Gastrocnemius medialis (tissue), 4 donors: Measurements from ENCODE around the gene RAD51B. TPM values are rescaled to one million over a fixed set of nuclear protein-coding genes. Genes with fewer than 3 reads are reported as not detected.

Experiments
- ATAC-seq, 2 donors: fragments of 150-250 bp; one replicate each; pipeline ENCODE4 v1.9.1; 2016
- DNase-seq, 2 donors: peaks; one replicate each; pipeline ENCODE4 v3.0.0-alpha.2; 2019
- H3K27ac ChIP-seq, 4 donors: fragments of 200-600 bp; sonication (generic); 1 replicate in 1 of 4; 2 replicates in 3 of 4; pipeline ENCODE4 v1.5.1; 2016 to 2018; ENCODE audit warnings: mild to moderate bottlenecking in 2 of 4, moderate library complexity in 1 of 4
- H3K27me3 ChIP-seq, 3 donors: fragments of 200-600 bp; sonication (generic) in 2 of 3; 1 replicate in 1 of 3; 2 replicates in 2 of 3; pipeline versions ENCODE4 v1.5.1 to v1.6.0; 2016 to 2019; ENCODE audit warnings: mild to moderate bottlenecking in 1 of 3, moderate library complexity in 1 of 3
- H3K36me3 ChIP-seq, 2 donors: fragments of 200-600 bp; sonication (generic) in 1 of 2; one replicate each; pipeline ENCODE4 v1.5.1; 2017 to 2018
- H3K4me1 ChIP-seq, 2 donors: fragments of 200-600 bp; sonication (generic) in 1 of 2; one replicate each; pipeline ENCODE4 v1.5.1; 2016 to 2017; ENCODE audit warnings: mild to moderate bottlenecking in 2 of 2
- H3K4me3 ChIP-seq, 4 donors: fragments of 200-600 bp; sonication (generic) in 3 of 4; 1 replicate in 1 of 4; 2 replicates in 3 of 4; pipeline ENCODE4 v1.5.1; 2016 to 2019; ENCODE audit warnings: mild to moderate bottlenecking in 2 of 4
- H3K9me3 ChIP-seq, 3 donors: fragments of 200-600 bp; sonication (generic) in 2 of 3; 1 replicate in 1 of 3; 2 replicates in 2 of 3; pipeline ENCODE4 v1.5.1; 2016 to 2019
- CTCF ChIP-seq, 5 experiments: fragments of 450-650 bp in 3 of 5; fragments of 200-600 bp in 2 of 5; sonication (generic) in 2 of 5; IDR thresholded peaks in 4 of 5; conservative IDR thresholded peaks in 1 of 5; 1 replicate in 4 of 5; 2 replicates in 1 of 5; pipeline ENCODE4 v1.5.1; 2016 to 2019; ENCODE audit warnings: antibody characterized with exemption in 5 of 5, mild to moderate bottlenecking in 3 of 5, moderate library complexity in 3 of 5
- POLR2A ChIP-seq, 2 donors: fragments of 450-650 bp; IDR thresholded peaks; one replicate each; pipeline ENCODE4 v1.6.1; 2017; ENCODE audit warnings: antibody characterized with exemption in 2 of 2, mild to moderate bottlenecking in 2 of 2, moderate library complexity in 2 of 2
- in situ Hi-C, 4 donors: fragments of 200-750 bp; cut with MboI; loops; one replicate each; pipeline versions ENCODE4 v1.15.0 to v1.8.0; 2017; ENCODE audit warnings: low sequenced_read_pairs in 4 of 4
- intact Hi-C: fragments of 100-400 bp; cut with DNase I; formaldehyde crosslinking; loops from one replicate; pipeline ENCODE4 v1.15.1; 2023; ENCODE audit warnings: low total_unique reads
- total RNA-seq, 4 donors: library from RNA; depleted of rRNA; stranded (reverse); fragments of >200 nt; gene quantifications; one replicate each; pipeline versions ENCODE4 v1.1.0 to v1.2.3, GENCODE V29; 2016

RAD51B gene
- total RNA-seq, 4 donors from 2014 or later: 1.6 to 3.3 (median 2.4) TPM

- TF ChIP-seq POLR2A (IDR thresholded peaks at IDR 0.05) (no peak), CTCF (IDR thresholded peaks at IDR 0.05 in 4 of 5, conservative IDR thresholded peaks at IDR 0.05 in 1 of 5) (no peak)
- ATAC-seq: no peak
Observed at GRCh38 chr14:67908052-67908754, 88.6 kb downstream of the RAD51B start.

GRCh38 chr14:67911562-67911961 lies 92.0 kb downstream of the RAD51B start:
- intact Hi-C loops (no loop called here), in situ Hi-C loops (no loop called here)
- Histone ChIP-seq H3K36me3 (no peaks in the 10 kb centered on the region), H3K9me3 (no peaks in the 10 kb centered on the region), H3K4me3 (no peak overlapping the region), H3K4me1 (peaks cover 5 to 14% of the 10 kb centered on the region in 2 donors), H3K27ac (no peak overlapping the region), H3K27me3 (no peaks in the 10 kb centered on the region)
- ATAC-seq: no peak
- DNase-seq: no peak
- TF ChIP-seq POLR2A (IDR thresholded peaks at IDR 0.05): no peak
- TF ChIP-seq CTCF (IDR thresholded peaks at IDR 0.05 in 4 of 5, conservative IDR thresholded peaks at IDR 0.05 in 1 of 5): no peak

More at GRCh38 chr14:67908052-67908754, 88.6 kb downstream of the RAD51B start:
- peaks cover 5 to 14% of the 10 kb centered on the region in 2 donors for H3K4me1 ChIP-seq
- no peak for DNase-seq
- H3K36me3 ChIP-seq: no peaks in the 10 kb centered on the region
- H3K4me3 ChIP-seq: no peak overlapping the region
- in situ Hi-C loops: no loop called here
- H3K27ac ChIP-seq: no peak overlapping the region
- peaks cover 0 to 9% (median 0%) of the 10 kb centered on the region in 3 donors for H3K9me3 ChIP-seq
- intact Hi-C loops: no loop called here
- no peaks in the 10 kb centered on the region for H3K27me3 ChIP-seq

- Histone ChIP-seq H3K4me1 (peaks cover 5 to 9% of the 10 kb centered on the region in 2 donors), H3K9me3 (no peaks in the 10 kb centered on the region), H3K27me3 (no peaks in the 10 kb centered on the region), H3K27ac (no peak overlapping the region), H3K36me3 (no peaks in the 10 kb centered on the region), H3K4me3 (no peak overlapping the region)
- in situ Hi-C loops (no loop called here), intact Hi-C loops (no loop called here)
- TF ChIP-seq CTCF (IDR thresholded peaks at IDR 0.05 in 4 of 5, conservative IDR thresholded peaks at IDR 0.05 in 1 of 5) (no peak), POLR2A (IDR thresholded peaks at IDR 0.05) (no peak)
- DNase-seq (no peak), ATAC-seq (no peak)
Observed at GRCh38 chr14:67916430-67916829, 96.9 kb downstream of the RAD51B start.

GRCh38 chr14:67917006-67917405 lies 97.4 kb downstream of the RAD51B start:
- no peak for DNase-seq

More at GRCh38 chr14:67917006-67917405, 97.4 kb downstream of the RAD51B start:
- in situ Hi-C loops (no loop called here), intact Hi-C loops (no loop called here)
- Histone ChIP-seq H3K36me3 (no peaks in the 10 kb centered on the region), H3K27me3 (no peaks in the 10 kb centered on the region), H3K4me1 (peaks cover 0 to 3% of the 10 kb centered on the region in 2 donors), H3K9me3 (no peaks in the 10 kb centered on the region), H3K4me3 (no peak overlapping the region), H3K27ac (no peak overlapping the region)
- TF ChIP-seq POLR2A (IDR thresholded peaks at IDR 0.05) (no peak), CTCF (IDR thresholded peaks at IDR 0.05 in 4 of 5, conservative IDR thresholded peaks at IDR 0.05 in 1 of 5) (no peak)
- no peak for ATAC-seq
